GM18520 (cell line): ENCODE results near the gene KCNJ6.

ENCODE experiments used
- ATAC-seq: cut with Tn5 transposase; IDR thresholded peaks from one replicate; pipeline ENCODE4 v1.9.1; 2021; ENCODE audit not compliant: unreplicated experiment

The KCNJ6 gene

DNA sequence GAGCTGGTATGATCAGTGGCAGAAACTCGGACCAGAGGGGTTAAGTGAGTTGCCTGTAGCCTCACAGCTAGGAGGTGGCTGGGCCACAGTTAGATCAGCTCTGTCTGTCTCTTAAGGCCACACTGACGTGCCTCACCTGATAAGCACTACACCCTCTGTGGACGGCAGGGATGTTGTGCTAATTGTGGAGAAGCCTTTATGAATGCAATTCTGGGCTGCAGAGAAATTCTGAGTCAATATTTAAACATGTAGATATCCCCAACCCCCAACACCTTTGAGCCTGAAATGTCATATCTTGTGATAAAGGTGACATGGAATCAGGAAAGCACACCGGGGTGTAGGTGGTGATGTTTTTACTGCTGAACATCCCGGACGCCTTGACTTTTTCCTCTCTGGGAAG, 88.3 kb downstream of the KCNJ6 start:
- ATAC-seq = no peak

DNA sequence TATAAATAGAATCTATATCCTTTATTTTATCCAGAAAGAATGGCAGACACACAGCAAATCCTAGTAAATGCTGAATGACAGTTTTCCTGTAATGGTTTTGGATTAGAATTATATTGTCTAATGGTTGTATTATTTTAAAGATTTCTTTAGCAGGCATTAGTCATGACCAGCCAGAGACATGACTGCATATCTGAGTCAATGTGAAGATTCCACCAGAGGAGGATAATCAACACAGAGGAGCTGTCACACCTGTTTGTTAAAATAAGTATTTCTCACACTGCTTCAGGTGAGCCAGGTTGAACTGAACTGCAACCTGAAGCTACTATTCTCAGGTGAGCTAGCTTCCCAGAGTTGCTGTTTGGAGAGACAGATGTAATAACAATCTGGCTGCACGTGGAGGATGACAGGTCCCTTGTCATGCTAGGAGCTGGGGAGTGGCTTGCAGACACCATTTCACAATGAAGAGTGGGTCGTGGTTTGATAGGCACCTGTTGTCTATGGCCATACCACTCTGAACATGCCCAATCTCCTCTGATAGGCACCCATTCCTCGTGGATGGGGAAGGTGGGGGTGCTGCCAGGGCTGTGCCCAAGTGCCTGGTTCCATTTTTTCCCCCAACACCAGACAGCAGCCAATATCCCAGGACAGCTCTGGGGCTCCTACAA, 94.3 kb downstream of the KCNJ6 start:
- no peak for ATAC-seq

DNA sequence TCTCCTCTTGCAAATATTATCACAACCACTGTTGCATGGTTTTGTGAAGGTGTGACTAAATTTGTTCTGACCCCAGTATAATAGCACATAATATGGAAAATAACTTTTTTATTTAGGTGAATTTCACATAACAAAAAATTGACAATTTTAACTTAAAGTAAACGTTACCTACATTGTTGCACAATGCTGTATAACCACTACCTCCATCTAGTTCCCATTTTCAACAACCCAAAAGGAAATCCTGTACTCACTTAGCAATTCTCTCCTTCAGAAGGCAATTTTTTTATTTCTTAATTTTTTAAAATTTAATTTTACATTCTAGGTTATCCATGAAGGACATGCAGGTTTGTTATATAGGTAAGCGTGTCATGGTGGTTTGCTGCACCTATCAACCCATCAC, 95.2 kb downstream of the KCNJ6 start:
- no peak for ATAC-seq

DNA sequence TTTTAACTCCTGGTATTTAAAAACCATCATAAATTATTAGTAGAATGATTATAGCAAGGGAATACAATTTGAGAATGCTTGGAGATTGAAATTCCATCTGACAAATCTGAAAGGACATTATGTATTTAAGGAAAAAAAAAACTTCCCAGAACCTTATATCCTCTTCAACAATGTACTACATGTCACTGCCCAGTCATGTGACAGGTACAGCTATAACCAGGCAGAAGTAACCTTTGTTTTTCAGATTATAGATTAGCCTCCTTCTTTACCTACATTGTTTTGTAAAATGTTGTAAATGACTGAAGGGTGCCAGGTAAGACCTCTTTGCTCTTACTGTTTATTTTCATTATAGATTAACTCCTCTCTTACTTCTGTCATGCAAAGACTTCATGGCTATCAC, 96.9 kb downstream of the KCNJ6 start:
- no peak for ATAC-seq

DNA sequence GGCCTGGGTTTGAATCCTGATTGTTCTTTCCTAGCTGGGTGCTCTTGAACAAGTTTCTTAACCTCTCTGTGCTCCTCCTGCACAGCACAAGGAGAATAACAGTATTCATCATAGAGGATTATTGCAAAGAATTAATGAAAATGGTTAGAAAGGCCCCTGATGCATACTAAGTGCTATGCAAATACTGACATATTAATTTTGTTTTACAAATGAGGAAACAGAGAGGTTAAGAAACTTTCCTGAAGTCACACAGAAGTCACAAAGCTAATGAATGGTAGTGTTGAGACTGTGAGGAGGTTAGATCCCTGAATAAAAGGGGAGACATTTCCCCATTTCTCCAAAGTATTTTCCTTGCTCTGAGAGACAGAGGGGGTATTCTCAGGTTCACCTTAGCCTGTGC, 99.0 kb downstream of the KCNJ6 start:
- ATAC-seq = no peak

DNA sequence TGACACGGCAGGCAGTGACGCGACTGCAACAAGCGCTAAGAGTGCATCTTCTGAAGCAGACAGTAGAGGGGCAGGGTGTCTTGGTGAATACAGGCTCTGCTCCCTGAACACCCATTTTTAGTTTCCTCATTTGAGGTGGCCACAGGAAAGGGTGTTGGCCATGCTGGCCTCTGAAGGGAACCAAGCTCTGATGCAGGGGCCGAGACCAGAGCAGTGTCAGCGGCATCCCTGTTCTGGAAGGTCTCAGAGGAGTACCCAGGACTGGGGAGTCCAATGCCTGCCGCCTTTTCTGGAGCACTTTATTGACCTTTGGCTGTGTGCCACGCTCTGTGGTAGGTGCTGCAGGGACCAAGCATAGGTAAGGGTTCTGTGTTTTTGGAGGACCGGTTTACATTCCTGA, 100.4 kb downstream of the KCNJ6 start:
- no peak for ATAC-seq

DNA sequence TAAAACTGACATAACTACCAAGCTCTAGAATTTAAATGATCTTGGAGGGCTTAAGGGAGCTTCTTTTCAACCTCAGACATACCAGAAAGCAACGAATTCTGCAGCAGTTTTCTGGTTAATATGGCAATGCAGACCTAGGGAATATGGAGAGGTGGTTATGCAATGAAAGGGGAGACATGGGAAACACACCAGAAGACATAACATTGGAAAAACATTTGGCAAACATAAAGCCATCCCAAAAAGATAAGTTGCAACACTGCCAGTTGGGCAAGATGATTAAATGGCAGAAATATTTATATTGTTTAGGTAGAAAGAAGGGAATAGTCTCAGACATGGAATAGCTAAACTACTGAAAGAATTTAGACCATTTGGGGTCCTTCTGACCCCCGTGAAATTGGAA, 104.5 kb downstream of the KCNJ6 start:
- ATAC-seq = no peak

DNA sequence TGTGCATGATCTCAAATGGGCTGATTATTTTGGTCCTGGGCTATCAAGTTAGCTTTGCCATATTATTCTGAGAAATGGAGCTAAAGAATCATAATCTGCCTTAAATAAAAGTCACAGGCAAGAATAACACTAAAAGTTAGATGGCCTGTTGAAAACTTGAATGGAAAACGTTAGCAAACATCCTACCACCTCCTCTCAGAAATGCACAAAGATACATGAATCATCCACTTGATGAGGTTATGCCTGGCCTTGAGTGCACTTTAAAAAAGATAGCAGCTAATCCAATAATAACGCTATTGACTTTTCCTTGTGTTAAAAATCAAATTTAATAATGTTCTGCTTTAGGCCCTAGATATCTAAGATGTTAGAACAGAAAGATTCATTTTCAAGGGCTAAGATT, 108.0 kb downstream of the KCNJ6 start:
- ATAC-seq = no peak

DNA sequence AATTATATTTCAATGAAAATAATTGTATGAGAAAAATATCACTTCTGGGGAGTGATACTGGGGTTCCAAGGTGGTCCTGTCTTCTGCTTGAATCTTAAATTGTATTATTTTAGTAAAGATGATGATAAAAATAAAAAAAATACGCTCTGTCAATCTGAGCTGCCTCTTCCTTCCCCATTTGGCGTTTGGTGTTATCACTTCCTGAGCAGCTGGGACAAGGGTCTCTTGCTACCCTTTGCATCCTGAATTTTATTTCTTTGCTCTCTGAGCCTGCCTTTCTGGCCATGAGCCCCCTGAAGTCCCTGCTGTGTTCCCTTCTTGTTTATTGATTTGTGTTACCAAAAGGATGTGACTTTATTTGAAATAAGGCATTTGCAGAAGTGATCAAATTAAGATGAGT, 111.0 kb downstream of the KCNJ6 start:
- ATAC-seq = no peak

DNA sequence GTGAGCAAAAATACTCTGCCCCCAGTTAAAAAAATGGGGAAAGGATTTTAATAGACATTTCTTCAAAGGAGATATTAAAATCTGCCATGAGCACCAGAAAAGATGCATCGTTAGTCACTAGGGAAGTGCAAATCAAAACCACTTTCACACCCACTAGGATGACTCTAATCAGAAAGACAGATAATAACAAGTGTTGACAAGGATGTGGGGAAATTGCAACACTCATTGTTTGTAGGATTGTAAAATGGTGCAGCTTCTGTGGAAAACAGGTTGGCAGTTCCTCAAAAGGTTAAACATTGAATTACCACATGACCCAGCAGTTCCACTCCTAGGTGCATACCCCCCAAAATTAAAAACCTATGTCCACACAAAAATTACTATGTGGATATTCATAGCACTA, 112.3 kb downstream of the KCNJ6 start:
- no peak for ATAC-seq

DNA sequence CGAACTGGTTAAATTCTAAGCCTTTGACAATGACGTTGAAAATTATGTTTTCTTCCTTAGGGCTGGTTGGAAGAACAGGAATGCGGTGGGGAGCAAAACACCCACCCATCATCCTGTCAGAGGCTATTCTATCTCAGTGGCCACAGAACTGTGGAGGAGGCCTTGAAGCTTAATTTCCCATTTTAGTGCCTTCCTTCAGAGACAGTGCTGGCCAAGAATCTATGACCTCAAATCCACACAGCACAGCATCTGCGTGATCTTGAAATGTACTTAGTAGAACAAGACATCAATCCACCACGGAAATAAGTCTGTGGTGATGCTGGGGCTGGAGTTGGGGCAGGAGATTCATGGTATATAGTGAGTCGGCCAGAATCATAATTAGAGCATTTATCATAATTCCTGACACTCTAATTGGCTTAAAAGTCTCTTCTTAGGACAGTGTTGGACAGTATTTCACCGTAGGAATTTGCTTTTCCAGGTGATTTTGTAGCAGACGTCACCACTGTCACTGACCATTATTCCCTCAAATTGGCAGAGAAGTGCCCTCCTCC, 113.1 kb downstream of the KCNJ6 start:
- no peak for ATAC-seq

DNA sequence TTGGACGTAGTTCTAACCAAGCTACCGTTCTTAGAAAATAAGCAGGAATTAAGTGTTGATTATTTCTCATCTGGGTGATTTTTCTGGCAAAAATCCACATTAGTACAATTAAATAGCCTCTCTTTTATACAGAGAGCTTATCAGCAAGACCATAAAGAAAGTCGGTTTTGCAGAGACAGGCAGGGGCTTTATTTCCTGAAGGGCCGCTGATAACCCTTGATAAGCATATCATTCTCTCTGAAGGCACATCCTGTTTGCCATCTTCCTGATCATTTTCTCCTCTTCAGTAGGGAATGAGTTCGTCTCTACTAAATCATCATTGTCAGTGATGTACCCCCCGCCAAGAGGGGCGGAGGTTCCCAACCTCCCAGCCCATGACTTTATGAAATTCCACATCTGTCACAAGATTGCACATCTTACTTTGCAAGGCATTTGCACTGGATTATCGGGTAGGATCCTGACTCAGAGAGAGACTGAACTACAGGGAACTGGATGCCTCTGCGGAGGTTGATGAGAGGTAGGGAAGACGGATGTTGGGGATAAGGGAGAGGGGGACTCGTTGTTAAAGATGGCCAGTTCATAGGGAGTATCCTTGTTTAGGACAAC, 115.7 kb downstream of the KCNJ6 start:
- no peak for ATAC-seq

DNA sequence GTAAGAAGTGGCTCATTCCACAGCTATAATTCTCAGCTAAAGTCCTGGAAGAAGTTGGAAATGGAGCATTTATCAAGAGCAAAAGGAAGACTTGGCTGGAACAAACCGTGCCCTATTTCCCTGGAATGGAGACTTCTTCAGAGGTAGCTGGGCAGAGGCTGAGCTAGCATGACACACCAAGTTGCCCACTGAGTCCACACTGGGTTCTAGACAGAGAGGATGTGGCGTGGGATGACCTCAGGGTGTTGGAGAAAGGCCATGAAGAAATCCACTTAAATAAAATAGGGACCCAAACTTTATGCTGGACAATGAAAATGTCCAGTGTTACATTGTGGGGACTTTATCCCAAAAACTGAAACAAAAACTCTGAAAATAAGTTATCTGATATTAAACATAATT, 116.2 kb downstream of the KCNJ6 start:
- no peak for ATAC-seq

DNA sequence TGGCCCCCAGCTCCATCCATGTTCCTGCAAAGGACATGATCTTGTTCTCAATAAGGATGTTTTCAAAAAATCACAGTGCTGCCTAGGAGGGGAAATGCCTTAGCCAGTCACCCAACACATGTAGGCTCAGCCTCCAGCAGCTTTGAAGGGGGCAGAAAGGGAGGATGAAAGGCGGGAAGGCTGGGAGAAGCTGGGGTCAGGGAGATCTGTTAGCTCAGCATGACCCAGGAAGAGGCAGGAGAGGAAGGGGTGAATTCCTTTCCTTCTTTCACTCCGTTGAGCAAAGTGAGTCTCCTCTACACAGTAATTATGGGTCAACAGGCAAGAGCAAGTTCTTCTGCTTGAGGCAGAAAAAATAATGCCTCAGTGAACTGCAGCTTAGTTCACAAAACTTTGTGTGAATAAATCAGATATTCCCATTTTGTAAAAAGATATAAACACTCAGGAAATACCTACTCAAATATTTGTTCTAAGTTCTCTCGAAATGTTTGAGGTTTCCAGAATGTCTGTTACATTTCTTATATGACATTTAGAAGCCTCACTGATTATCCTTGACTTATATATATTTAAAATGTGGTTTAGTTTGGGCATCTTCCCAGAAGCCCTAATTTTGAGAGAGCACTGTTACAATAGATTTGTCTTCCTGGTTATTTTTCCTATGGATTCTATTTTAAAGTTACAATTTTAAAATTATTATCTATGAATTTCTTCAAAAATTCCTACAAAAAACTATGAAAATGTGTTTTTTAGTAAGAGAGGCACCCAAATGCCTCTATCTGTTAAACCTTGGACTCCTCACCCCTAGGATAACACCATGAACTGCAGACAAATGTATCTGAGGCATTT, 116.8 kb downstream of the KCNJ6 start:
- no peak for ATAC-seq

DNA sequence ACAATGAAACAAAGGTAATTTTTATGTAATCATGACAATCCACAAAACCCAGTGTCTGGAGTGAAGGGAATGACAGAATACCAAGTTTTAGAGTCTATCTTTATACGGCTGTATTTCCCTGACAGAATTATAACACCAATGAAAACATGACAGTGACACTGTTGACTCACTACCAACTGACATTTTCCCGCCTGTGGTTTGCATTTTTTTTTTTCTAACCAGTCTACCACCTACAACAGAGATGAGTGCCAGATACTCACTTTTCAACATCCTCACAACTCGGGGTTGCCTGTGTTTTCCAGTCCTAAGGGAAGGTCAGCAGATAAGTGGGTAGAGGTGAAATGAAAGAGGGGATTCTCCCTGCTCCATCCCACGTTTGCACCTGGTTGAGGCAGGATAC, 118.9 kb downstream of the KCNJ6 start:
- no peak for ATAC-seq

DNA sequence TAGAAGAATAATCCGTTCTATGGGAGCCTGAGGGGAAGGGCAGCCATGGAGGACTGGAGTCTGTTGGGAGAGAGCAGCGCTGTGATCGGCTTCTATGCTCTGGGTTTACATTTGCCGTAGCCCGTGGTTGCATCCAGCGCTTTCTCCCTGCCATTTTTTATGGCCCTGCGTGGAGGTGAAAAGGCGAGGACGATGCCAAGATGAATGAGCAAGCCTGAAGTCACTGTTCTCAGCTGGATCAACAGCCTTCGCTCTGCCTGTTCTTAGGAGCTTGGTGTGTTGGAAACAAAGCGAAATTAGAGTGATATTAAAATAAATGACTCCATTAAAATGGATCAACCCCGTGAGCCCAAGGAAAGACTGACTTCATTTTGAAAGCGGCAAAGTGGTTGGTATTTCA, 120.2 kb downstream of the KCNJ6 start:
- no peak for ATAC-seq

DNA sequence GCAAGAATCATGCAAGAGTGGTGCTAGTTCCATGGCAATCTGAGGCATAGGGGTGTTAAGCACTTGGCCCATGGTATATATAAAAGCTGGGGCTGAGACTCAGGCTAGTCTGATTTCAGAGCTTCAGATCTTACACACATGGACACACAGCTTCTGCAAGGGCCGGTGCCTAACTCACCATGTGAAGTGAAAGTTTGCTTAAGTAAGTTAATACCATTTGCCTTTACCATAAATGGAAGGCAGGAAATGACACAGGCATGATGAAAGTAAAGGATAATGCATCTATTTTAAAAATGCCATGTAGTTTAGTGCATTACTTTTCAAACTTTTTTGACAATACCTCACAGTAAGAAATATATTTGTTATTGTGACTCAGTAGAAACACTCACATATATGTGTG, 122.6 kb downstream of the KCNJ6 start:
- no peak for ATAC-seq

DNA sequence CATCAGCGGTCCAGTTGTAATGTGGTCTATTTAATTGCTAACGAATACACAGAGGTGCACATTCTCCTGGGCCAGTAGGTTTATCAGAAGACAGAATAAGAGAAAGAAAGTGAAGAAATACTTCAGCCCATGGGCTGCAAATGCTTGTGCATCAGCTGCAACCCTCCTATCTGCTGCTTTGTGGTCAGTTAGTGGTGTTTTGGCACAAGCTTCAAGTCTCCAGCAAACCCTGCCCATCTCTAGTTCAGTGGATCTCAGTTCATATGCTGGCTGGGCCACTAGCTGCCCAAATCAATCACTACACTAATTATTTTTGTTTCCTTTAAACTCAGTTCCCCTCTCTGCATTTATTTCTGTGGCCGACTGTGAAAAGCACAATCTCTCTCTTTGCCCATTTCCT, 124.2 kb downstream of the KCNJ6 start:
- no peak for ATAC-seq

DNA sequence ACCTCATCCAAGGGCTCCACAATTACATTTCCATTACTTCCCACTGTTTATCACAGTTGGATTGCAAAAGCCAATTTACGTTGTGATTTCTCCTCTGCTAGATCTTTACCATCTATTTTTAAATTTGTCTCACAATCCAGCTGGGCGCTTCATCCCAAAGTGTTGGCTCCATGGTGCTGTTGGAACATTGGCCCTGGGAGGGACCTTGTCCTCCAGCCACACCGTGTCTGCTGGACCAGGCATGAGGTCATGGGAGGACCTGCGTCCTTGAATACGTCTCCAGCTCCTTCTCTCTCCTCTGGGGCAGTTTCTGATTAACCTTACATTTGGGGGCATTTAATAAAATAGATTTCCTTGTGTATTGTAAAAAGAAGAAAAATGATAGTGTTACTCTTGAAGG, 125.4 kb downstream of the KCNJ6 start:
- ATAC-seq = no peak

DNA sequence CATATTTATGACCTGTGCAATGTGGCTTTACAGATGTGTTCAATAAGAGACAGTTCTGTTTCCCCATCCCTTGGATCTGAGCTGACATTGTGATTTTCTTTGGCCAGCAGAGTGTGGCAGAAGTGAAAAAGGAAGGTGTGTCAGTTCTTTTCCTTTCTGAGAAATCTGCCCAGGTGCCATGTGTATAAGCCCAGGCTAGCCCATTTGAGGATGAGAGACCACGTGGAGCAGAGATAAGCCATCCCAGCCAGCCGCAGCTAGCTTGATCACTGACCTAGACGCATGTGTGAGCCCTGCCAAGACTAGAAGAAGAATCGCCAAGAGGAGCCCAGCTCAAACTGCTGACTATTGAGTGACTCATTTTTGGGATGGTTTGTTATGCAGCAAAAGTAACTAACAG, 127.8 kb downstream of the KCNJ6 start:
- no peak for ATAC-seq

DNA sequence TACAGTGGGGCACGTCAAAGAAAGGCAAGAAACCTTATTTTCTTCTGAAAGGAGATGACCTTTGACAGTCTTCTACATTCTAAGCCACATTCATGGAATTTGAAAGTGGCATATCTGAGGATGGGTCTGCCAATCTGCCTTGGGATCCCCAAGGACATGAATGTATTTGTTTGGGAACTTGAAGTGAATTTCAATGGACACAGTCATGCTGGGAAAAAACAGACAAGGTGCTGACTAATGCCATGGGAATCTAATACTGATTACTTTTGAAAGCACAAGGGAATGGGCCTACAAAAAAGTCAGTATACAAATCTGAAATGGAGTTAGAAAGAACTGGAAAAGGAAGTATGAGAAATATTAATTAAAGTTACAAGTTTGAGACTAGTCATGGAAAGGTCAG, 128.8 kb downstream of the KCNJ6 start:
- ATAC-seq = no peak
